Subcutaneous adipose tissue (tissue), 4 donors: ENCODE data around the gene PIH1D1. TPM values are rescaled to one million over a fixed set of nuclear protein-coding genes. Genes with fewer than 3 reads are reported as not detected.

Experiments
- CTCF ChIP-seq: fragments of 450-650 bp; IDR thresholded peaks from one replicate; pipeline ENCODE4 v1.5.1; 2016; ENCODE audit warnings: low read depth, mild to moderate bottlenecking, control low read depth, antibody characterized with exemption, moderate library complexity
- total RNA-seq, 4 donors: library from RNA; depleted of rRNA; stranded (reverse); fragments of >200 nt; gene quantifications; one replicate each; pipeline ENCODE4 v1.1.0, GENCODE V29; 2016

Gene PIH1D1
- total RNA-seq, 4 donors from 2014 or later, result 53.3 to 99.7 (median 83.2) TPM

- TF ChIP-seq CTCF, result no peak
These were observed 42.1 kb downstream of the PIH1D1 start for GRCh38 chr19:49409441-49410029.

GRCh38 chr19:49408816-49409440 is 42.7 kb downstream of the PIH1D1 start:
- TF ChIP-seq CTCF, result no peak

- no peak for TF ChIP-seq CTCF
These were observed 44.1 kb downstream of the PIH1D1 start for GRCh38 chr19:49407482-49408015.

GRCh38 chr19:49407079-49407478 is 44.5 kb downstream of the PIH1D1 start:
- TF ChIP-seq CTCF, result no peak

GRCh38 chr19:49403404-49404187 is 48.0 kb downstream of the PIH1D1 start:
- TF ChIP-seq CTCF, result no peak

GRCh38 chr19:49400029-49400428 is 51.6 kb downstream of the PIH1D1 start:
- TF ChIP-seq CTCF, result no peak

- no peak for TF ChIP-seq CTCF
These were observed 52.7 kb downstream of the PIH1D1 start for GRCh38 chr19:49398931-49399330.
